CD4-positive, alpha-beta T cell treated with Interleukin-21 for 1 hour (primary cell): Measurements from ENCODE around the gene TK2.
"Not testable (repeated sequence)": the region's sequence is repeated elsewhere in the genome, so short reads cannot be mapped to it uniquely, and the experiment has no call there.

Source experiments
- DNase-seq: peaks from one replicate; pipeline ENCODE4 v3.0.0-alpha.2; 2020

TK2 gene

DNA sequence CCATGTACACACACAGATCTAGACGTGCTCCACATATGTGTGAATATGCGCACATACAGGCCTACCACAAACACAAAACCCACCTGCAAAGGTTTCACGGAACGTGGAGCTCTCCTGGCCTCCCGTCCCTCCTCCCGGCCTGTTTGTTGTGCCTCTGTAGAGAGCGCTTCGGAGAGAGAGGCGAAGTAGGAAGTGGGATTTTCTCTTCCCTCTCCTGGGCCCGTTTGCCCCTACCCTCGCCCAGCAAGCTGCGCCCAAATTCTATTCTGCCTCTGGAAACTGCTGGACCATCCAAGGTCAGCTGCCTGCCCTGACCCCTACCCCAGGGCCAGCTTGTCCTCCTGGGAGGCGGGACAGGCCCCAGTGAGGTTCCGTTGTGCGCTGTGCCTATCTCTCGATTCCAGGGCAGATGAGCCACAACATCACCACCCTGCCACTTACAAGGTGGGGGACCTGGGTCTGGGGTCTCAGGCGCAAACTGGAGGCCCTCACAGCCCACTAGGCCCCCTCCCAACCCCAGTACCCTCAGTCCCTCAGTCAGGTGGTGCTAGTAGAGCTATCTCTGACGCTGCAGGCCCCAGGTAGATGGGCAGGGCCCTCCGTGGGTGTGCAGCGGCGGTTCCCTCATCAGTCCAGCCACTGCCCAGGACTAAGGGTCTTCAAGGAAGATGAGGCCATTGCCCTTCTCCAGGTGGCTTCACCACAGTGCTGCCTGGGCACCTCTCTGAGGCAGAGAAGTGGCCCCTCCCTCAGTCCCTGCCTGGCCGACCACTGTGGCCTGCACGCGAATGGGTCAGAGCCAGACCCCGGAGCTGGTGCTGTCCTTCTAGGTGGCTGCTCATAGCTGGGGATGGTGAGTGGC lies 68.6 kb downstream of the TK2 start:
- DNase-seq: no peak

DNA sequence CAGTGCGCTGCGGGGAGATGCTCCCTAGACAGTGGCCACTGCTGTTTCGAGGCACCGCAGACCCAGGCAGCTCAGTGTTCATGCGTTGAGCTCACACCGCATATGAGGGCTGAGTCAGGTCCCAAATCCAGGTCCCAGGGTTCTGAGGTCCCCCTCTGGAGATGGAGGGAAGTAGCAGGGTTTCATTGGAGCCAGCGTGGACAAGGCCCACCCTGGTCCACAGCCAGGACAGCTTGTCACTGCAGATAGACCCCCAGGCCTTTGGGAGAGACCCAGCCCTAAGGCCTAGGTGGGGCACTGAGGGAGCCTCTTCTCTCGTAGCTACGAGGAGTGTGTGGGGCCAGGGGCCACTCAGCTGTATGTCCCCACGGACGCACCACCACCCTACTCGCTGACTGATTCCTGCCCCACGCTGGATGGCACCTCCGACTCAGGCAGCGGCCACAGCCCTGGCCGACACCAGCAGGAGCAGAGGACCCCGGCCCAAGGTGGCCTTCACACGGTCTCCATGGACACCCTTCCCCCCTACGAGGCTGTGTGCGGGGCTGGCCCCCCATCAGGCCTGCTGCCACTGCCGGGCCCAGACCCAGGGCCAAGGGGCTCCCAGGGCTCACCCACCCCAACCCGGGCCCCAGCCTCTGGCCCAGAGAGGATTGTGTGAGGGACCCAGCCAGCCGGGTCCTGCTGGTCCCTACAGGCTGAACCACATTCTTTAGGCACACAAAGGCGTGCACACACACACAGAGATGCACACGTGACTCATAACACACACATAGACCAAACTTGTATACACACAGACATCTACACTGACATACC lies 69.4 kb downstream of the TK2 start:
- DNase-seq: no peak

DNA sequence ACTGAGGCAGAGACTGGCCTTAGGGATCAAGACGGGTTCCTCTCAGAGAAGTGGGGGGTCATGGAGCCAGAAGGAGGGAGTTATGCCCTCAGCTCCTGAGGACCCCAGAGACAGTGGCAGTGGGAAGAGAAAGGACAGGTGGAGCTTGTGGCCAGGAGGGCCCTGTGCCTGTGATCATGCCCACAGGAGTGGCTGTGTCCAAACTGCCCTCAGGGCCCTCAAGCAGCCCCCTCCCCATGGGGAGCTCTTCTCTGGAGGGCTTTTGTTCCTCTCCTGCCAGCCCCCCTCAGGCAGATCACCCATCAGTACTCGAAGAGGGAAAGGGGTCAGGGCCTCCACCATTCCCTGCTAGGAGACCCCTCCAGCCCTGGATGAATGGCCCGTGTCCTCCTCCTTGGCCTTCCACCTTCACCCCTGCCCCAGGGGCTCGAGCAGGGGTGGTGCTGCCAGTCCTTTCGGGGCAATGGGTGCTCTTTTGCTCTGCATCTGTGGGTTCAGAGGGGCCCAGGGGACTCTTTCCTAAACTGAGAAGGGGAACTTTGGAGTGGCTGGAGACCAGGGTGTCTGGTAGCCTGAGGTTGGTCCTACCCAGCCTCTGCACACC lies 70.2 kb downstream of the TK2 start:
- no peak for DNase-seq

DNA sequence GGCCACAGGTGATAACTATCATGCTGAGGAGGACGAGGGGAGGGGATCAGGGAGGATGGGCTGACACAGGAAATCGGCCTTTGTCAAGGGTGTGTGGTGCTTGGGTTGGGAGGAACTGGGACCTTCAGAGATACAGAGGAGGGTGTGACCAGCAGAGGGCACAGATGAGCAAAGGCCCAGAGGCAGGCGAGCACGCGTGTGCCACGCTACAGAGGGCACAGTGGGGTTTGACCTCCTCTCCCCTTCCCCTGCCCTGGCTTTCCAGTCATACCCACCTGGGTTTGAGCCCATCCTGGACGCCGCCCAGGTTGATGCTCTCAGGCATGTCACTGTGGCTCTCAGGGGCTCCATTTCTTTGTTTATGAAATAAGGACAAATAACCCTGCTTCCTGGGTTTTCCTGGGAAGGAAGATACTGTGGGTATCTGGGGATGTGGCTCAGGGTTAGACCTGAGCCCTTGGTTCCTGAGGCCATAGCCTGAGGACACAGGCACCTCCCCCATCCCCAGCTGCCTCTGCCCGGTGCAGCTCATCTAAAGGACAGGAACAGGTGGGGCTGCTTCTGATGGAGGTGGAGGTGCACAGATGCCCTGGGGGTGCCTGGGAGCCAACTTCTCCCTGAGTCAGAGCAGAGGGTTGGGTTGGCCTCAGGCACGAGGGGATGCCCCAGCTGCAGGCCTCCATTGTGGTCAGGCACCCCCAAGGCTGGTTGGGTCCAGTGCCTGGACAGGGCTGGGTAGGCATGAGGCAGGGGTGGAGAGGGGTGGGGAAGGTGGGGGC lies 71.0 kb downstream of the TK2 start:
- peak; percentile 85 for DNase-seq

GRCh38 chr16:66477028-66477515 lies 72.8 kb downstream of the TK2 start:
- DNase-seq: no peak

- DNase-seq: peak; percentile 50
Observed at GRCh38 chr16:66476328-66477027, 73.4 kb downstream of the TK2 start.

GRCh38 chr16:66475232-66475631 lies 74.7 kb downstream of the TK2 start:
- no peak for DNase-seq

- DNase-seq: peak; percentile 74
Observed at GRCh38 chr16:66474750-66475199, 75.1 kb downstream of the TK2 start.

DNA sequence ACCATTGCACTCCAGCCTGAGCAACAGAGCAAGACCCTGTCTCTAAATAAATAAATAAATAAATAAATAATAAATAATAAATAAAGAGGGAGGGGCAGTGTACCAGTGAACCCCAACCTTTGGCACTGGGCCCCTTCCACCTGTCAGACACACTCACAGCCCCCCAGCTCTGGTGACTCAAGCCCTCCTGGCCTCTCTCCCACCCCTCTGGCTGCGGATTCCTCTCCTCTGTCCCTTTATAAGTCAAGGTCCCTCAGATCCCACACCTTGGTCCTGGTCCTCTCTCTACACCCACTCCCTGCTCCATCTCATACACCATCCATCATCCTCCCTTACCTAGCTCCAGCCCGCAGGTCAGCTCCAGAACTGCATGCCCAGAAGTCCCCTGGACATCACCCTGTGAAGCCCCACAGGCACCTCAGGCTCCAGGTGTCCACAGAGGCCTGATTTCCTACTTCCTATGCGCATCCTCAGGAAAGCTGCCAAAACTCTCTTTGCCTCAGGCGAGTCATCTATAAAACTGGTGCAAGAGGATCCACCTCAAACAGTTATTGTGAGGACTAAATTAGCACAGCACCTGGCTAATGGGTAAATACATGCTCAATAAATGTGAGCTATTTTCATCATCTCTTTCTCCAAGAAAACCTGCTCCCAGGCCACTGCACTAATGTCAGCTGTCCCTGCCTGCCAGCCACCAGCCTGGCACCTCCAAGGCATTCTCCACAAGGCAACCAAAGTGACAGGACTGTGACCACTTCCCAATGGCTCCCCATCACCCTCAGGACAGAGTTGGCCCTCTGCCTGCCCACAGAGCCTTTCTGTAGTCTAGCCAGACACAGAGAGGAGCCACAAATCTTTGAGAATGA lies 76.0 kb downstream of the TK2 start:
- no peak for DNase-seq

DNA sequence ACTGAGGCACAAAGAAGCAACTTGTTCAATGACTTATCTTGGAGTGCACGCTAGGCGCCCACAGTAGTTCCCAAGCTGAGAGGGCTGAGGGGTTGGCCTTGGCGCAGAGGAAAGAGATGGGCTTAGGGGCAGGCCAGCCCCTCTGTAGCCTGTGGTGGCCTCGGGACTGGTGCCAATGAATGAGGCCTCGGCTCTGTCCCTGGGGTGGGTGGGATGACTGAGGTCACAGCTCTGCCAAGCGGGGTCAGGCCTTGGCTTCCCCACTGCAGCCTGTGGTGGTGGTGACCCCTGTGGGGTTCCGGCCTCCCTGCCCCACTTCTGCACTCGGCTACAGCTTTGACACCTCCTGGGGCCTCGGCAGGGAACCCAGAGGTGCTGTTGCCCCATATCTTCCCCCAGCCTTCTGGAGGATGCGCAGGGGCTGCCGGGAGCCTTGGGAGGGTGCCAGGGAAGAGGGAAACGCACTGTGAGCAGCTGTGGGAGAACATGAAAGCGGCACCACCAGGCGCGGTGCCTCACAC lies 76.8 kb downstream of the TK2 start:
- no peak for DNase-seq

DNA sequence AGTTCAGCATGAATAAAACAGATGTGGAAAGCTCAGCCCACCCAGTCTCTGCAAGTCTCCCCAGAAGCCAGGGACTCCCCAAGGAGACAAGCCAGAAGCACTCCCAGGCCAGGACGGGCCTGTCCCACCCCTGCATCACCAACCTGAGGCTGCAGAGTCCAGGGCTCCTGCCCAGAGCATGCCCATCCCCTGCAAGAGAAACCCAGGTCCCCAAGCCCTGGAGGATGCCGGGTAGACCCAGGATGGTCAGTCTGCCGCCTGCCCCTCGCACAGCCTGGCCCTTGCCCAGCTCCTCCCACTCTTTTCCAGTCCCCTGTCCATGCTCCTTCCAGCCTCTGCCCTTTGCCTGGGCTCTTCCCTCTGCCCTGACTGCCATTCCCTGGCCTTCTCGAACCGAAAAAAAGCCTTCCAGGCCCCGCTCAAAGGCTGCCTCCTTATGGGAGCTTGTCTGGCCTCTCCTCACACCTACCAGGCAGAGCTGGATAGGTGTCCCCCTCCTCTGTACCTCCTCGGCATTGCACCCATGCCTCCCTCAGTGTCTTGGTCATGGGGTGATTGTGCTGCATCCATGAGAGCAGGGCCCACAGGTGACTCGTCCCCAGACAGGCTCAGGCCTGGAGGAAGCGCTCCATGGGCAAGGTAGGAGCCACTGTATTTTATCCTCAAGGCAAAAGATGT lies 78.1 kb downstream of the TK2 start:
- no peak for DNase-seq

- no peak for DNase-seq
Observed at GRCh38 chr16:66471264-66471663, 78.7 kb downstream of the TK2 start.

DNA sequence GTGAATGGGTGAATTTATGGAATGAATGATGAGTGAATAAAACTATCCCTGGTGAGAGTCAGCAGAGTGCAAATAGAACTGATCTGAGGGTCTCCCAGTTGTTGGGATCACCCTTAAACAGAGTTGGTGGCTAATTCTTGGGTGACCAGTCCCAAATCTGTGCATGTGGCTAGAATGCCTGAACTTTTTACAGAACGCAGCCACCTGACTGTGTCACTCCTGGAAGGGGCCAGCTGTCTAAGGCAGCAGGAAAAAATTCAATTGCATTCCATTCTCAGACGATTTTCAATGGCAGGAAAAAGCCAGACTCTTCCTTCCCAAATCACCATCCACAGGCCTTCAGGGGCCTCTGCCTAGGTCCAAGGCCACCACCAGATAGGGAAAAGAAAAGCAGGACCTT lies 79.4 kb downstream of the TK2 start:
- DNase-seq: no peak

GRCh38 chr16:66469947-66470546 lies 79.9 kb downstream of the TK2 start:
- DNase-seq: no peak

GRCh38 chr16:66469291-66469946 lies 80.5 kb downstream of the TK2 start:
- DNase-seq: no peak

DNA sequence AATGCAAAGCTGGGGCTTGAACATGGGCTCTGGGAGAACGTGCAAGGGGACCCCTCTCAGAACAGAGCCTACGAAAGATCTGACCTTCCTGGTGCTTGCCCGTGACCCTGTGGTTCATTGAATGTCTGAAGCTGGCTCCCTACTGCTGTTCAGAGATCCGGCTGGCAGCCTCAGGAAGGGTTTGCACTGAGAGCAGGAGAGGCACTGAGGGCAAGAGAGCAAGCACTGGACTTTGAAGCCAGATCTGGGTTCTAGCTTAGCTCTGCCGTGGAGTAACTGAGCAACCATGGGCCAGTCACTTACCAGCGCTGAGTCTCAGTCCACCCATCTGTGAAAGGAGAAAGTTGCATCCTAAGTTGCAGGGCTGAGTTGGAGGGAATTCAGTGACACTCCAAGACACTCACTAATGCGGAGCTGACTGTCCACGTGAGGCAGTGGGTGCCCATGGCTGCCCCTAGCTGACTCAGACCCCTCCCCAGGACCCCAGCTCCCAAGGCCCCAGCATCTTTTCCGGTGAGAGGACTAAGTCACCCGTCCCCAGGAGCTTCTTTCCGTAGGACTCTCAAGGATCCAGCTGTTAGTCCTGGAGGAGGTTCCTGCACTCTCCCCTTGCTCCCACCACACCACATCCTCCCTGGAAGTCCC lies 81.5 kb downstream of the TK2 start:
- DNase-seq: no peak

- DNase-seq: no peak
Observed at GRCh38 chr16:66467611-66468010, 82.3 kb downstream of the TK2 start.

DNA sequence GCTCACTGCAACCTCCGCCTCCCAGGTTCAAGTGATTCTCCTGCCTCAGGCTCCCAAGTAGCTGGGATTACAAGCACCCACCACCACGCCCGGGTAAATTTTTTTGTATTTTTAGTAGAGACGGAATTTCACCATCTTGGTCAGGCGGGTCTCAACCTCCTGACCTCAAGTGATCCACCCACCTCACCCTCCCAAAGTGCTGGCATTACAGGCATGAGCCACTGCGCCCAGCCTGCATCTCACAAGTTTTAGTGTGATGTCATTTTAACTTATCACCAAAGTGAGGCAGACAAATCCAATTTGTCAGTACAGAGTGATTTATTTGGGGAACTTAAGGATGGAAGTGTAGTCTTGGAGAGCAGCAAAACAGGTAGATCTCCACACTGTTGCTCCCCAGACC lies 83.3 kb downstream of the TK2 start:
- DNase-seq: not testable (repeated sequence)

DNA sequence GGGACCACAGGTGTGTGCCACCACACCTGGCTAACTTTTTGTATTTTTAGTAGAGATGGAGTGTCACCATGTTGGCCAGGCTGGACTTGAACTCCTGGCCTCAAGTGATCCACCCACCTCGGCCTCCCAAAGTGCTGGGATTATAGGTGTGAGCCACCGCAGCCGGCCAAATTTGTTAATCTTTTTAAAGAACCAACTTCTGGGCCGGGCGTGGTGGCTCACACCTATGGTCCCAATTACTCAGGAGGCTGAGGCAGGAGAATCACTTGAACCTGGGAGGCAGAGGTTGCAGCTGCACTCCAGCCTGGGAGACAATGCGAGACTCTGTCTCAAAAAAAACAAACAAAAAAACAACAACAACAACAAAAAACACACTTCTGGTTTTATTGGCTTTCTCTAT lies 84.0 kb downstream of the TK2 start:
- not testable (repeated sequence) for DNase-seq
